Measurements from ENCODE around the gene RGS13. TPM values are rescaled to one million over a fixed set of nuclear protein-coding genes. Genes with fewer than 3 reads are reported as not detected.
"Not testable (repeated sequence)": the region's sequence is repeated elsewhere in the genome, so short reads cannot be mapped to it uniquely, and the experiment has no call there.

RGS13 gene
- total RNA-seq, 1 experiment from 2014 or later, result not detected

DNA sequence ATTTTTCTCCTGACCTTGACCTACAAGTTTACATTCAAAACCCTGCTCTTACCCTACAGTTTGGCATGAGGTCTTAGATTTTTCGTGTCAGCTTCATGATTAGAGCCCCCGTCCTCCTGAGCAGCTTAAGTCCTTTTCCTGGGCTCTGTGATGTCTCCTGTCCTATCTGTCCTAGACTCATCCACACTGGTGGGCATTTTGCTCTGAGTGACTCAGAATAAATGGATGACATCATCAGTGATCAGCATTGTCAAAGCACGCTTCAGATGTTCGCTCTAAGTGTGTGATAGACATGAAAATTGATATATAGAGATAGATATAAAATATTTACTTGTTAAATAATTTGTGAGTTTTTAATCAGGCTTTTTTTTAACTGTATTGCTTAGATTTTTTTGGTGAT lies 21.8 kb downstream of the RGS13 start:
- DNase-seq (ENCODE audit: low read depth), result no peak
- in situ Hi-C loops (cut with HindIII; ENCODE audit: low pct_unique_long_range_greater_than_20kb, low sequenced_read_pairs), result no loop called here

DNA sequence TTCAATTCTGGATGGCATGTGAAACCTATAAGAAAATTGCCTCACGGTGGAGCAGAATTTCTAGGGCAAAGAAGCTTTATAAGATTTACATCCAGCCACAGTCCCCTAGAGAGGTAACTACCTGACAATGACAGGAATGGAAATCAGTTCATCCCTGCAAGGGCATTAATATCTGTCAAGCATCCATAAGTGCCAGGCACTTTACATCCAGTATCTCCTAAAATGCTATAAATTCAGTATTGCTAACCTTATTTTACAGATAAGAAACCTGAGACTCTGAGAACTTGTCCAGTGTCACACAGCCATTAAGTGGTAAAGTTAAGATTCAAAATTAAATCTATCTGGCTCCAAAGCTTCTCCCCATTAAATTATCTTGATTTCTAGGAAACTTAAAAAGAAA lies 22.3 kb downstream of the RGS13 start:
- DNase-seq (ENCODE audit: low read depth), result no peak
- in situ Hi-C loops (cut with HindIII; ENCODE audit: low pct_unique_long_range_greater_than_20kb, low sequenced_read_pairs), result no loop called here

DNA sequence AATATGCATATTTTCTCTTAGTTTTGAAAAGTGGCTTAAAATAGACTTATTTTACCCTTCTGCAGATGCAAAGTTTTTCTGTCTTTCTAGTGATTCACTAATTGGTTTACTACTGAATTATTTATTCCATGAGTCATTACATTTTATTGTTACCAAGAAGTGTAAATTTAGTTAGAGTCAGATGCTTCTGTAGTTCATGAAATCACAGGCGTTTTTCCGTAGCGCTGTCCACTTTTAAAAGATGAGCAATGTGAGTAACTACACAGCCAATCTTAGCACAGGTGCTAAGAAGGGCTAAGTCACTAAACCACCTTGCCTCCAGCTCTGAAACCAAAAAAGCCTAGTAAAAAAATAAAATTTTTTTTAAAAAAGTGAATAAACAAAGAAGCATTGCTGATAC lies 24.7 kb downstream of the RGS13 start:
- DNase-seq (ENCODE audit: low read depth), result no peak

DNA sequence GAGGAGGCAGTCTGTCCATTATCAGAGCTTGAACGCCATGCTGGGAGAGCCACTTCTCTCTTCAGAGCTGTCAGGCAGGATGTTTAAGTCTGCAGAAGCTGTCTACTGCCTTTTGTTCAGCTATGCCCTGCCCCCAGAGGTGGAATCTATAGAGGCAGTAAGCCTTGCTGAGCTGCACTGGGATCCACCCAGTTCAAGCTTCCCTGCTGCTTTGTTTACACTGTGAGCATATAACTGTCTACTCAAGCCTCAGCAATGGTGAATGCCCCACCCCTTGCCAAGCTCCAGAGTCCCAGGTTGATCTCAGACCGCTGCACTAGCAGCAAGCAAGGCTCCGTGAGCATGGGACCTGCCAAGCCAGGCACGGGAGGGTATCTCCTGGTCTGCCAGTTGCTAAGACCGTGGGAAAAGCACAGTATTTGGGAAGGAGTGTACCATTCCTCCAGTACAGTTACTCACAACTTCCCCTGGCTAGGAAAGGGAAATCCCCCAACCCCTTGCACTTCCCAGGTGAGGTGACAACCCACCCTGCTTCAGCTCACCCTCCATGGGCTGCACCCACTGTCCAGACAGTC lies 32.5 kb downstream of the RGS13 start:
- in situ Hi-C loops (cut with HindIII; ENCODE audit: low pct_unique_long_range_greater_than_20kb, low sequenced_read_pairs), result no loop called here

More for the DNA sequence above, 24.7 kb downstream of the RGS13 start:
- in situ Hi-C loops (cut with HindIII; ENCODE audit: low pct_unique_long_range_greater_than_20kb, low sequenced_read_pairs), result no loop called here

DNA sequence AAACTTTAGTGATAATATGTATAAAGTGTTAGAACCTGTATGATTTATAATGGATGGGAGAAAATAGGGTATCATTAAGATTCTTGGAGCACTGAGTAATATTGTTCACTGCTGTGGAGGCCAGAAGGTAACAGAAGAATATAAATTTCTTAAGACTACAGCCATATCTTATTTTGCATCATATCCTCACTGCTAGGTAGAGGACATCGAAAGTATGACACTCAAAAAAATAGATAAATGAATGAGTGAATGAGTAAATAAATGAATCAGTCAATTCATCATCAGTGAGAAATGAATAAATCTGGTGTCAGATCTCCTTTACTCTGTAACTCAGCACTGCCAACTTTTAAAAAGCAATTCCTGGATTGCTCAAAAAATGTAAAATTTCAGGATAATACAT lies 33.2 kb downstream of the RGS13 start:
- no peak for DNase-seq (ENCODE audit: low read depth)
- in situ Hi-C loops (cut with HindIII; ENCODE audit: low pct_unique_long_range_greater_than_20kb, low sequenced_read_pairs), result no loop called here

More for the DNA sequence above, 32.5 kb downstream of the RGS13 start:
- DNase-seq (ENCODE audit: low read depth), result peak; percentile 12

DNA sequence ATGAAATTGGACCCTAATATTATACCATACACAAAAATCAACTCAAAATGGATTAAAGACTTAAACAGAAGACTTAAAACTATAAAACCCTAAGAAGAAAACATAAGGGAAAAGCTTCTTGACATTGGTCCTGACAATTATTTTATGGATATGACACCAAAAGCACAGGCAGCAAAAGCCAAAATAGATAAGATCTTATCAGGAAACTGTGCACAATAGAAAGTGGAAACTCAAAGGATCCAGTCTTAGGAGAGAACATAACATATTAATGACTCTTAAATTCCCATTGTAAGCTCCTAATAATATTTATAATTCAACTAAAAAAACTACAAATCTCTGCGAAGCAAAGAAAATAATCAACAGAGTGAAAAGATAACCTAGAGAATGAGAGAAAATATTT lies 39.8 kb downstream of the RGS13 start:
- in situ Hi-C loops (cut with HindIII; ENCODE audit: low pct_unique_long_range_greater_than_20kb, low sequenced_read_pairs), result no loop called here
- DNase-seq (ENCODE audit: low read depth), result no peak

DNA sequence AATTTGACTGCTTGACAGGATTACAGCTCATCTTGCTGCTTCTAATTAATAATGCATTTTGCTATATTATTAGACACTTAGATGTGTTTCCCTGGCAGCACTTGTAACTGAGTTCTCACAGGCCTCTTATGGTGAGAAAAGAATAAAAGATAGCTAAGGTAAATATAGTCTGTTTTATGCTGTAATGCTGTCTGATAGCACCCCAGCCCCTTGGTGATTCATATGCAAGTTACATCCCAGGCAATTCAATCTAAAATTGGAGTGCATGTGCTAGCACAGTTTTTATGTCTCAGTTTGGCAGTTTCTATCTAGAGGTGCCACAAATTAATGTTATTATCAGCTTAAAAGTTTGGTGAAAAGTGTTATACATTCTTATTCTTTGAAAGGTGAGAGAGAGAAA lies 42.2 kb downstream of the RGS13 start:
- in situ Hi-C loops (cut with HindIII; ENCODE audit: low pct_unique_long_range_greater_than_20kb, low sequenced_read_pairs), result no loop called here
- no peak for DNase-seq (ENCODE audit: low read depth)

DNA sequence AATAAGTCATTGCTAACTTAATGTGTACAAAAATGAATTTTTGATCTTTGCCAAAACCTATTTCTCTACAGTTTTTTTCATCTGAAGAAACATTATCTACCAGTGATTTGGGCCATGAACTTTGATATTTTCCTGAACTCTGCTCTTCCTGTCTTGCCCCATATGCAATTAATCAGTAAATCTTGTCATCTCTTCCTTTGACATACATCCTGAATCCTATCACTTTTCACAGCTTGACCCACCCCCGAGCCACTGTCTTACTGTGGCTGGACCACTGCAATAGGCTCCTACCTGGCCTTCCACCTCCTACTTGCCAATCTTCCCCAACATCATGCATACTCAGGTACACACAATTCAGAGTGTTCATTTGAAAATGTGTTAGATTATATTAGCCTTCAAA lies 46.4 kb downstream of the RGS13 start:
- no peak for DNase-seq (ENCODE audit: low read depth)
- in situ Hi-C loops (cut with HindIII; ENCODE audit: low pct_unique_long_range_greater_than_20kb, low sequenced_read_pairs), result no loop called here

DNA sequence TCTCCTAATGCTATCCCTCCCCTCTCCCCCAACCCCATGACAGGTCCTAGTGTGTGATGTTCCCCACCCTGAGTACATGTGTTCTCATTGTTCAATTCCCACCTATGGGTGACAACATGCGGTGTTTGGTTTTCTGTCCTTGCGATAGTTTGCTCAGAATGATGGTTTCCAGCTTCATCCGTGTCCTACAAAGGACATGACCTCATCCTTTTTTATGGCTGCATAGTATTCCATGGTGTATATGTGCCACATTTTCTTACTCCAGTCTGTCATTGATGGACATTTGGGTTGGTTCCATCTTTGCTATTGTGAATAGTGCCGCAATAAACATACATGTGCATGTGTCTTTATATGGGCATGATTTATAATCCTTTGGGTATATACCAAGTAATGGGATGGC lies 47.1 kb downstream of the RGS13 start:
- DNase-seq (ENCODE audit: low read depth); in situ Hi-C loops (cut with HindIII; ENCODE audit: low pct_unique_long_range_greater_than_20kb, low sequenced_read_pairs): not testable (repeated sequence)

DNA sequence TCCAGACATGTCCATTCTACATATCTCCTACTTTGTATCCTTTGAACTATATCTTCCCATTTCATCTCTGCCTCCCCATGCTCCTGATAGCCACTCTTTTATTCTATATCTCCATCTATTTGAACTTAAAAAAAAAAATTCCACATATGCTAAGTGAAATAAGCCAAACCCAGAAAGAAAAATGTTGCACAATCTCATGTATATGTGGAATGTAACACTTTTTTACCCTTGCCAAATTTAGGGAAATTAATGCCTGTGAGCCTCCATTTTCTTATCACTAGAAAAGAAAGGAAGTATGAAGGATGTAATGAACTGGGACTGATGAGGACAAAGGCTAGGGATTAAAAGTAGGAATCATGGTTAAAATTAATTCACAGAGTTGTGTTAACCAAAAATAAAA lies 53.5 kb downstream of the RGS13 start:
- DNase-seq (ENCODE audit: low read depth), result no peak
- in situ Hi-C loops (cut with HindIII; ENCODE audit: low pct_unique_long_range_greater_than_20kb, low sequenced_read_pairs), result no loop called here

DNA sequence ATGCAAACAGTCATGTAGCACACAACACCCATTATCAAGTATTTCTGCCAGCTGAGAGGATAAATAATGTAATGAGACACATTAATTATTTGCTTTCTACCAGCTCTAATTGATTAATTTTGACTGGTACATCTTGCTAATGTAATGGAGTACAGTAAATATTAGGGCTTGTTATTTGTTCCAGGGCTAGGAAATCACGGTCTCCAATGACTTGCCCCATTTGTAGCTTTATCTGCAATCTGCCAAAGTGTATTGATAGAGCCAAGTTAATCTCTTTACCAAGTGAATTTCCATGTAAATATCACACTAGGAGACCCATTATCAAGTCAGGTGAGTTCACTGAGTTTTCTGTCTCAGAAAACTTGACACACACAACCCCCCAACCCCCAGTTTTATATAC lies 55.1 kb downstream of the RGS13 start:
- in situ Hi-C loops (cut with HindIII; ENCODE audit: low pct_unique_long_range_greater_than_20kb, low sequenced_read_pairs), result no loop called here
- no peak for DNase-seq (ENCODE audit: low read depth)

DNA sequence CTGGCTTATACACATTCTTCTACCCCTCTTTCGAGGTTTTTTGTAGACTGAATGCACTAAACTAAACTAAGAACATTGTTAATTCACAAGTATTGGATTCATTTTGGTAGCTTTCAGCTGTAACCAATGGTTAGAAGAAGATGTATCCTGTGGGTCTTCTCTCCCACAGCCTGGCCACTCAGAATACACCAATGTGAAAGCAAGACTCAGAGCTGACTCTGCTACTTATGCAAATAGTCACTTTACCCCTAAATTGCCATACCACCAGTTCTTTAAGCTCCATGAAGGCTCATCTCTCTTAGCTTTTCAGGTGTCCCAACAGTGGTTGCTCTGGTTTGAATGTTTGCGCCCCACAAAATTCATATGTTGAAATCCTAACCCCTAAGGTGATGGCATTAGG lies 60.1 kb downstream of the RGS13 start:
- in situ Hi-C loops (cut with HindIII; ENCODE audit: low pct_unique_long_range_greater_than_20kb, low sequenced_read_pairs), result no loop called here
- no peak for DNase-seq (ENCODE audit: low read depth)

DNA sequence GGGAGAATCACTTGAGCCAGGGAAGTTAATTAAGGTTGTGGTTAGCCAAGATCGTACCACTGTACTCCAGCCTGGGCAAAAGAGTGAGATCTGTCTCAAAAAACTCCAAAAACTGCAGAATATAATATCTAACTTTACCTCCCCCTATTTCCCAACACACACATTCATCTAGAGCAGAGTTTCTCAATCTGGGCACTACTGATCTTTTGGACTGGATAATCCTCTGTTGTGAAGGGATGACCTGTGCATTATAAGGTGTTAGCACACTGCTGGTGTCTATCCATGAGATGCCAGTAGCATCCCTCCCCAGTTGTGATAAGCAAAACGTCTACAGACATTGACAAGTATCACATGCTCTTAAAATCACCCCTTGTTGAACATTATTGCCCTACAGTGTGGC lies 61.8 kb downstream of the RGS13 start:
- in situ Hi-C loops (cut with HindIII; ENCODE audit: low pct_unique_long_range_greater_than_20kb, low sequenced_read_pairs), result no loop called here
- DNase-seq (ENCODE audit: low read depth), result no peak

DNA sequence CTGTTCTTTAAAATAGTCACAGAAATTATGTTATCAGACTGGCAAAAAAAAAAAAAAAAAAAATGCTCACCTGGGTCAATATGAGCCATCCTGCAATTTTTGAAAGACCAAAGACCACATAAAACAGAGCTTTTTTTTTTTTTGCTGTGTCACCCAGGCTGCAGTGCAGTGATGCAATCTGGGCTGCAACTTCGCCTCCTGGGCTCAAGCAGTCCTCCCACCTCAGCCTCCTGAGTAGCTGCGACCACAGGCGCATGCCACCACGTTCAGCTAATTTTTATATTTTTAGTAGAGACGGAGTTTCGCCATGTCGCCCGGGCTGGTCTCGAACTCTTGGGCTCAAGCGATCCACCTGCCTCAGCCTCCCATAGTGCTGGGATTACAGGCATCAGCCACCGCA lies 62.8 kb downstream of the RGS13 start:
- no peak for DNase-seq (ENCODE audit: low read depth)
- in situ Hi-C loops (cut with HindIII; ENCODE audit: low pct_unique_long_range_greater_than_20kb, low sequenced_read_pairs), result no loop called here

DNA sequence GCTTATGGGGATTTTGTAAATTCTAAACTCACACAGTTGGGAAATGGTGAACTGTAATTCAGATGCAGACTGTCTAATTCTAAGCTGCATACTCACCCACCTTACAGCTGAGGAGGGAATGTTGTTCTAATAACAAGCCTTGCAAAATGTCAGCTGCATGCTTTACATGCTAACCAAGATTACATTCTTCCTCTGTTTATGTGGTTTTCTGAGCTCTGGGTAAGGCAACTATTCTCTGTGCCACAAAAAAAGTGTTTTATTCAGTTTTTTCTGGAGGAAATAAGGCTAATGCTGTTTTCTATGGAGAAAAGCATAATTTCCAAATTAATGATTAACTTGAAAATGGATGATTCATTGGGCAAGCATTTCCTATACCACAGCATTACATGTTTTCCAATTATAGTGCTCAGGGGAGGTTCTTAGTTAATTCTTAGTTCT lies 64.9 kb downstream of the RGS13 start:
- DNase-seq (ENCODE audit: low read depth), result peak; percentile 88
- in situ Hi-C loops (cut with HindIII; ENCODE audit: low pct_unique_long_range_greater_than_20kb, low sequenced_read_pairs), result no loop called here

DNA sequence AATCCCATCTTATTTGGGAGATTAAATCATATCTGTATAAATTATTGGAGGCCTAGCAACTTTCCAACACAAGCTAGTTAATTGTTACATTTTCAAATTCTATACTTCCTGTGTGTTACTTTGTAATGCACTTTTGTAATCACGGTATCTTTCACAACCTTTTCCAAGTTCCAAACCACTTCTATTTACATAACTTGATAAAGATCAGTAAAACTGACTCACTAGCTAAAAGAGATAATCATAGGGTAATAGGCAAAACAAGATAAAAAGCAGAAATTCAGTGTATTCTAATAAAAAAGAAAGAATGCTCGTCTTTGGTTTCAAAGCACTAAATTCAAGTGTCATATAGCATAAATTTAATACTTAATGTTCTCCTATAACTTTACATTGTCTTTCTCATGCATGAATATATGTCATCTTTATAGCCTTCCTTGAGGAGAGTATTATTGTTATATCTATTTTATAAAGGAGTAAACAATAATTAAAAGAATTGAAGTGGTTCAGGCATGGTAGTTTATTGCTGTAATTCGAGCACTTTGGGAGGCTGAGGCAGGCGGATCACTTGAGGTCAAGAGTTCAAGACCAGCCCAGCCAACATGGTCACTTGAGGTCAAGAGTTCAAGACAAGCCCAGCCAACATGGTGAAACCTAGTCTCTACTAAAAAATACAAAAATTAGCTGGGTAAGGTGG lies 66.4 kb downstream of the RGS13 start:
- peak; percentile 43 for DNase-seq (ENCODE audit: low read depth)
- in situ Hi-C loops (cut with HindIII; ENCODE audit: low pct_unique_long_range_greater_than_20kb, low sequenced_read_pairs), result no loop called here

DNA sequence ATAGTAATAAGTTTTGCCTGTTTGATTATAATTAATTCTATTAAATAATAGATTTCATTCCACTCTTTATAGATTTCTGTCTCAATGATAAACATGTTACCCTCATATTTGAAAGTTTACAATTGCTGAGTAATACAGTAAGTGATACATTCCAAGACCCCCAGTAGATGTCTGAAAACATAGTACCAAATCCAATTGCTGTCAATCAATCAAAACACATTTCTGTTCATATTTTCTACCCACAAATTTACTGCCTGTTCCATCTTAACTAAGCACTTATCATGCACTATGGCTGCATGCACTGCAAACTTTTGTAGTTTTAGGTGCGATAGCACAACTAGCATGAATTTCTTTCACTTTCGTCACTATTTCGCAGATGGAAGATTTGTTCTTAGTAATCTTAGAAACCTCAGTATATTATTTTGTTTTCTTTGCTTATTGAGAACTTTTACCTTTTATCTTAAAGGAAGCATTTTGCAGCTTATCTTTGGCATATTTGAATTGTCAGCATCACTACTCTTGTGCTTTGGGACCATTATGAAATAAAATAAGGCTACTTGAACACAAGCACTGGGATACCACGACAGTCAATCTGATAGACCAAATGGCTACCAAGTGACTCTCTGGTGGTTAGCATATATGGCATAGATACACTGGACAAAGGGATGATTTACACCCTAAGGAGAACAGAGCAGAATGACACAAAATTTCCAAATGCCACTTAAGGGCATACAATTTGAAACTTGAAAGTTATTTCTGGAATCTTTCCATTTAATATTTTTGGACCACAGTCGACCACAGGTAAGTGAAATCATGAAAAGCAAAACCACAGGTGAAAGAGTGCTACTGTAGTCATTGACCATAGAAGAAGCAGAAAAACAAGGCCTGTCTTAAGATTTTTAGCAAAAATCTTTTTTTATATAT lies 67.6 kb downstream of the RGS13 start:
- in situ Hi-C loops (cut with HindIII; ENCODE audit: low pct_unique_long_range_greater_than_20kb, low sequenced_read_pairs), result no loop called here
- DNase-seq (ENCODE audit: low read depth), result no peak

DNA sequence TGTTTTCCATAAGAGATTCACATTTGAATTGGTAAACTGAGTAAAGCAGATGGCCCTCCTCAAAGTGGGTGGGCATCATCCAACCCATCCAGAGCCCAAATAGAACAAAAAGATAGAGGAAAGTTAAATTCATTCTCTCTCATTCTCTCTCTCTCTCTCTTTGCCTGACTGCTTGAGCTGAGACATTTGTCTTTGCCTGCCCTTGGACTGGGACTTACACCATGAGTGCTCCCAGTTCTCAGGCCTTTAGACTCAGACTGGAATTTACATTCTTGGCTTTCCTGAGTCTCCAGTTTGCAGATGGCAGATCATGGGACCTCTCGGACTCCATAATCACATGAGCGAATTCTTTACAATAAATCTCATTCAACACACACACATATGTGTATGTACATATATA lies 69.6 kb downstream of the RGS13 start:
- DNase-seq (ENCODE audit: low read depth), result no peak
- in situ Hi-C loops (cut with HindIII; ENCODE audit: low pct_unique_long_range_greater_than_20kb, low sequenced_read_pairs), result no loop called here

DNA sequence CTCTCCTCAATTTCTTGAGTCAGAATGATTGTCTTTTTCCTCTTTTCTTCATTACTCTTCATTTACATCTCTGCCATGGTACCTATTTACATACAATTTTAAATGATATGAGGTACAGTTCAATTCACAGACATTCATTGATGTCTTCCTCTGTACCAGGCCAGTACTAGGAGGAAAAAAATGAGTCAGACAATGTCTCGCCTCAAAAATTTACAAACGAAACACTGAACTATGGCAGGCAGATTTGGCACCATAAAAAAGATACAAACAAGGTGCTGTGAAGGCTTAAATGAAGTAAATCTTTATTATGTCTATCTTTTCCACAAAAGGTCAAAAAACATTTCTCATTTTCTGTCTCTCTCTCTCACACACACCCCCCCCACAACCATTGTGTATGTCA lies 71.0 kb downstream of the RGS13 start:
- in situ Hi-C loops (cut with HindIII; ENCODE audit: low pct_unique_long_range_greater_than_20kb, low sequenced_read_pairs), result no loop called here
- DNase-seq (ENCODE audit: low read depth), result no peak

Data from Caki2 (cell line).